Breast epithelium (tissue), 4 donors: Measurements from ENCODE around the gene RASAL3. TPM values are rescaled to one million over a fixed set of nuclear protein-coding genes. Genes with fewer than 3 reads are reported as not detected.

Source experiments
- DNase-seq, 2 donors: peaks; one replicate each; pipeline ENCODE4 v3.0.0-alpha.2; 2019; ENCODE audit warnings: low spot score in 2 of 2
- H3K27ac ChIP-seq, 2 donors: fragments of 200-600 bp; sonication (generic) in 1 of 2; one replicate each; pipeline ENCODE4 v1.5.1; 2016 to 2019; ENCODE audit warnings: mild to moderate bottlenecking in 1 of 2
- H3K27me3 ChIP-seq, 2 donors: fragments of 200-600 bp; sonication (generic) in 1 of 2; one replicate each; pipeline versions ENCODE4 v1.5.1 to v1.6.0; 2017 to 2019; ENCODE audit warnings: control low read depth in 1 of 2, mild to moderate bottlenecking in 1 of 2
- H3K36me3 ChIP-seq: fragments of 200-600 bp; one replicate; pipeline ENCODE4 v1.5.1; 2019
- H3K4me1 ChIP-seq, 2 donors: fragments of 200-600 bp; sonication (generic); one replicate each; pipeline ENCODE4 v1.5.1; 2016 to 2019; ENCODE audit warnings: control low read depth in 1 of 2
- H3K4me3 ChIP-seq, 3 donors: fragments of 200-600 bp; sonication (generic); 1 replicate in 2 of 3; 2 replicates in 1 of 3; pipeline ENCODE4 v1.5.1; 2016 to 2019; ENCODE audit warnings: mild to moderate bottlenecking in 3 of 3, moderate library complexity in 2 of 3
- H3K9me3 ChIP-seq, 2 donors: fragments of 200-600 bp; sonication (generic) in 1 of 2; one replicate each; pipeline ENCODE4 v1.5.1; 2016 to 2019; ENCODE audit warnings: control low read depth in 1 of 2
- CTCF ChIP-seq, 3 donors: fragments of 450-650 bp; IDR thresholded peaks; one replicate each; pipeline ENCODE4 v1.5.1; 2016 to 2017; ENCODE audit warnings: antibody characterized with exemption in 3 of 3, mild to moderate bottlenecking in 3 of 3, moderate library complexity in 3 of 3
- POLR2A ChIP-seq: fragments of 450-650 bp; IDR thresholded peaks from one replicate; pipeline ENCODE4 v1.6.1; 2016; ENCODE audit warnings: antibody characterized with exemption, mild to moderate bottlenecking, moderate library complexity
- POLR2AphosphoS5 ChIP-seq, 3 donors: sonication (generic); formaldehyde crosslinking; IDR thresholded peaks; one replicate each; pipeline ENCODE4 v1.6.1; 2017; ENCODE audit warnings: antibody characterized with exemption in 3 of 3
- intact Hi-C: fragments of 100-400 bp; cut with DNase I; formaldehyde crosslinking; loops from one replicate; pipeline ENCODE4 v1.15.1; 2023; ENCODE audit warnings: low total_unique reads
- total RNA-seq, 3 donors: library from RNA; depleted of rRNA; stranded (reverse); fragments of >200 nt; gene quantifications; one replicate each; pipeline ENCODE4 v1.1.0, GENCODE V29; 2016

RASAL3 gene
- 1 to 10 TPM; 1.8 to 5.9 (median 3.4) TPM for total RNA-seq

GRCh38 chr19:15464394-15465385 is at the start of gene RASAL3:
Gene RASAL3 (minus strand): TSS chr19:15464544. CDS start chr19:15464358, 186 bp downstream.
- no peaks in the 10 kb centered on the region for H3K9me3 ChIP-seq
- no peaks in the 10 kb centered on the region for H3K4me1 ChIP-seq
- DNase-seq, result no peak
- H3K4me3 ChIP-seq, result peak within 1 kb of the TSS; percentile 31 to 56 (median 43)
- H3K27ac ChIP-seq, result peak within 1 kb of the TSS in 1 of 2 donors; percentile 52
- peaks cover 3 to 26% of the 10 kb centered on the region in 2 donors for H3K27me3 ChIP-seq
- intact Hi-C loops, result no loop called here
- TF ChIP-seq CTCF (IDR thresholded peaks at IDR 0.05), result no peak
- TF ChIP-seq POLR2AphosphoS5 (IDR thresholded peaks at IDR 0.05), result no peak
- no peak for TF ChIP-seq POLR2A
- no peaks in the 10 kb centered on the region for H3K36me3 ChIP-seq

- Histone ChIP-seq H3K4me1 (peaks cover 0 to 3% of the 10 kb centered on the region in 2 donors), H3K36me3 (no peaks in the 10 kb centered on the region), H3K27ac (no peak overlapping the region), H3K4me3 (no peak overlapping the region), H3K27me3 (peaks cover 0 to 35% of the 10 kb centered on the region in 2 donors), H3K9me3 (peaks cover 0 to 9% of the 10 kb centered on the region in 2 donors)
- TF ChIP-seq POLR2A, result no peak
- no peak for TF ChIP-seq CTCF (IDR thresholded peaks at IDR 0.05)
- TF ChIP-seq POLR2AphosphoS5 (IDR thresholded peaks at IDR 0.05), result no peak
- intact Hi-C loops, result no loop called here
- DNase-seq, result no peak
Measured at GRCh38 chr19:15511671-15512424, 47.5 kb upstream of the RASAL3 start.

GRCh38 chr19:15508035-15508710 is 43.8 kb upstream of the RASAL3 start, which contains the start of gene CYP4F22:
Gene CYP4F22 (plus strand): TSS chr19:15508525. CDS start chr19:15525337, 16,812 bp downstream.
- no peak for DNase-seq

More at GRCh38 chr19:15508035-15508710, 43.8 kb upstream of the RASAL3 start, which contains the start of gene CYP4F22:
- H3K9me3 ChIP-seq, result no peaks in the 10 kb centered on the region
- peak within 1 kb of the TSS; percentile 4 to 63 (median 42) for H3K4me3 ChIP-seq
- H3K27me3 ChIP-seq, result peaks cover 0 to 35% of the 10 kb centered on the region in 2 donors
- TF ChIP-seq POLR2A (no peak), CTCF (IDR thresholded peaks at IDR 0.05) (no peak), POLR2AphosphoS5 (IDR thresholded peaks at IDR 0.05) (no peak)
- no peaks in the 10 kb centered on the region for H3K36me3 ChIP-seq
- H3K4me1 ChIP-seq, result peaks cover 0 to 3% of the 10 kb centered on the region in 2 donors
- intact Hi-C loops, result no loop called here
- no peak within 1 kb of the TSS for H3K27ac ChIP-seq
